ENCODE measurements around the gene LPA.

- TF ChIP-seq ZC3H10 (CRISPR knock-in tag; IDR thresholded peaks at IDR 0.05) (no peak), CREB5 (CRISPR knock-in tag; IDR thresholded peaks at IDR 0.05; ENCODE audit: low read depth) (no peak), ZFP30 (CRISPR knock-in tag; IDR thresholded peaks at IDR 0.05) (no peak), CSDC2 (CRISPR knock-in tag; IDR thresholded peaks at IDR 0.05) (no peak)
These were observed 4.5 kb upstream of the LPA start for GRCh38 chr6:160668589-160668988.
